Measurements from ENCODE around the gene WNT3. TPM values are rescaled to one million over a fixed set of nuclear protein-coding genes. Genes with fewer than 3 reads are reported as not detected.

WNT3 gene
- total RNA-seq, 2 experiments from 2014 or later = not detected

- DNase-seq (no peak), ATAC-seq (ENCODE audit: low read depth) (no peak)
- Mint-ChIP-seq H3K27ac (no peak overlapping the region), H3K4me3 (no peak overlapping the region), H3K36me3 (no peaks in the 10 kb centered on the region), H3K27me3 (peaks cover 35% of the 10 kb centered on the region), H3K9me3 (no peaks in the 10 kb centered on the region), H3K4me1 (peaks cover 5% of the 10 kb centered on the region)
- POLR2A ChIA-PET = no interaction called here
These were observed 13.3 kb upstream of the WNT3 start for GRCh38 chr17:46831573-46832330.

DNA sequence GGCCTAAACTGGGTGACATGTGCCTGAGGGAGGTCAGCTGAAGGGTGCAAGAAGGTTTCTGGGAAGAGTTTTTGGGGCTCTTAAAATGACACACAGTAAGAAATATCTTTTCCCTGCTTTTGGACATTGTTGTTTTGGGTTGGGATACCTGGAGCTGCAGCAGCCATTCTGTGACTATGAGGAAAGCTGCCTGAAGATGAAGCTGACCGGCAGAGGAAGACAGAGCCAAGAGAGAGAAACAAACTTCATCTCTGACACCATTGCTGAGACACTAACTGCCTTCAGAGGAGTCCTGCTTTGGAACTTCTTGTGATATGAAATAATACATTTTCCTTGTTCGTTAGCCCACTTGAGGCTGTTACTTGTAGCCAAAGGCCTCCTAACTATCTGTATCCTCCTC is 8.8 kb upstream of the WNT3 start:
- ATAC-seq (ENCODE audit: low read depth) (no peak), DNase-seq (no peak)
- Mint-ChIP-seq H3K27me3 (peaks cover 40% of the 10 kb centered on the region), H3K9me3 (no peaks in the 10 kb centered on the region), H3K4me1 (peaks cover under 1% of the 10 kb centered on the region), H3K36me3 (no peaks in the 10 kb centered on the region), H3K4me3 (no peak overlapping the region), H3K27ac (no peak overlapping the region)
- POLR2A ChIA-PET = no interaction called here

DNA sequence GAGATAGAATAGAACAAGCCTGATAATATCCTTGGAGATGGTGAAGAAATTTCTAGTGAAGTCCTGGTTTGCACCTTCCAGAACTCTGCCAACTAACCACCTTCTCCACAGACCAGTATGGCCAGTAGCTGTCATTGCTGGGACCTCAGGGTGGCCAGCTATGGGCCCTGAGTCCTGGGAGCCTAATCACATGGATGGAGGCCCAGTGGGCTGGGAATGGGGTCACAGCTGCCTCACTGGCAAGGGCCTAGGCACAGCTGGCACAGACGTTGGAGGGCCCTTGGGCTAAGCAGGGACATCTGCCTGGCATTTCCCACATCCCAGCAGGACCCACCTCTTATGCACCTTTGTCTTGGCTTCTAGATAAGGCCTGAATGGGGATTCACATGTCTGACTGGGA is 7.6 kb upstream of the WNT3 start:
- H3K4me3 Mint-ChIP-seq = no peak overlapping the region
- H3K27me3 Mint-ChIP-seq = peaks cover 50% of the 10 kb centered on the region
- H3K36me3 Mint-ChIP-seq = no peaks in the 10 kb centered on the region
- H3K9me3 Mint-ChIP-seq = no peaks in the 10 kb centered on the region
- H3K4me1 Mint-ChIP-seq = peaks cover 2% of the 10 kb centered on the region
- no peak for DNase-seq
- H3K27ac Mint-ChIP-seq = no peak overlapping the region
- POLR2A ChIA-PET = interaction anchor here (0.7 kb wide), 1 partner anchor 38 kb away, joined by 4 read pairs; no protein-coding TSS in a partner anchor
- ATAC-seq (ENCODE audit: low read depth) = no peak

DNA sequence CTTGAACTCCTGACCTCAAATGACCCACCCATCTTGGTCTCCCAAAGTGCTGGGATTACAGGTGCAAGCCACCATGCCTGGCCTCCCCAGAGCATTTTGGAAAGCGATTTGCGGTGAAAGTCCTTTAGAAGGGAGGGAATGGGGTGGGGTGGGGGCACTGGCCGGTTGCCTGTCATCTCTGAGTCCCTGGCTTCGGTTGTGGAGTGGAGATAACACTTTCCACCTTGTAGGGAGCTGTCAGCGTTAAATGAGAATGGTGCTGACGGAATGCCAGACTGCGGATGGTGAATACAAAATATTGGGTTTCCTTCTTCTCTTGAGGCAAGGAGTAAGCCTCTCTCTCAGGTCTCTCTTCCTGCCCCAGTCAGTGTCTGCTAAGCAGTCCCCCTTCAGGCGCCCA is 5.2 kb upstream of the WNT3 start:
- POLR2A ChIA-PET = no interaction called here
- Mint-ChIP-seq H3K4me3 (no peak overlapping the region), H3K9me3 (no peaks in the 10 kb centered on the region), H3K27me3 (peaks cover 60% of the 10 kb centered on the region), H3K4me1 (peaks cover 4% of the 10 kb centered on the region), H3K27ac (no peak overlapping the region), H3K36me3 (no peaks in the 10 kb centered on the region)
- no peak for DNase-seq
- no peak for ATAC-seq (ENCODE audit: low read depth)

GRCh38 chr17:46822388-46822921 is 4.0 kb upstream of the WNT3 start:
- peaks cover 63% of the 10 kb centered on the region for H3K27me3 Mint-ChIP-seq
- no peak overlapping the region for H3K4me3 Mint-ChIP-seq
- peaks cover 10% of the 10 kb centered on the region for H3K4me1 Mint-ChIP-seq
- POLR2A ChIA-PET = no interaction called here
- H3K36me3 Mint-ChIP-seq = no peaks in the 10 kb centered on the region
- no peaks in the 10 kb centered on the region for H3K9me3 Mint-ChIP-seq
- no peak overlapping the region for H3K27ac Mint-ChIP-seq
- ATAC-seq (ENCODE audit: low read depth) (no peak), DNase-seq (peak; percentile 74)

- peaks cover 13% of the 10 kb centered on the region for H3K4me1 Mint-ChIP-seq
- DNase-seq = no peak
- no peak overlapping the region for H3K27ac Mint-ChIP-seq
- POLR2A ChIA-PET = no interaction called here
- no peaks in the 10 kb centered on the region for H3K9me3 Mint-ChIP-seq
- peaks cover 69% of the 10 kb centered on the region for H3K27me3 Mint-ChIP-seq
- H3K36me3 Mint-ChIP-seq = no peaks in the 10 kb centered on the region
- no peak overlapping the region for H3K4me3 Mint-ChIP-seq
- ATAC-seq (ENCODE audit: low read depth) = no peak
These were observed 3.2 kb upstream of the WNT3 start for GRCh38 chr17:46821482-46822387.

- Mint-ChIP-seq H3K4me3 (no peak overlapping the region), H3K36me3 (no peaks in the 10 kb centered on the region), H3K27me3 (peaks cover 76% of the 10 kb centered on the region), H3K4me1 (peaks cover 13% of the 10 kb centered on the region), H3K9me3 (no peaks in the 10 kb centered on the region), H3K27ac (no peak overlapping the region)
- POLR2A ChIA-PET = no interaction called here
- ATAC-seq (ENCODE audit: low read depth) (no peak), DNase-seq (no peak)
These were observed 2.3 kb upstream of the WNT3 start for GRCh38 chr17:46820592-46821450.

GRCh38 chr17:46819906-46820351 is 1.4 kb upstream of the WNT3 start:
- DNase-seq (no peak), ATAC-seq (ENCODE audit: low read depth) (no peak)
- POLR2A ChIA-PET = no interaction called here
- H3K27me3 Mint-ChIP-seq = peaks cover 72% of the 10 kb centered on the region
- no peaks in the 10 kb centered on the region for H3K9me3 Mint-ChIP-seq
- no peaks in the 10 kb centered on the region for H3K36me3 Mint-ChIP-seq
- peak overlapping the region; percentile 52 for H3K4me3 Mint-ChIP-seq
- no peak overlapping the region for H3K27ac Mint-ChIP-seq
- peaks cover 13% of the 10 kb centered on the region for H3K4me1 Mint-ChIP-seq

GRCh38 chr17:46818929-46819859 is 702 bp upstream of the WNT3 start:
- H3K9me3 Mint-ChIP-seq = no peaks in the 10 kb centered on the region
- no peaks in the 10 kb centered on the region for H3K36me3 Mint-ChIP-seq
- no peak overlapping the region for H3K27ac Mint-ChIP-seq
- peaks cover 13% of the 10 kb centered on the region for H3K4me1 Mint-ChIP-seq
- ATAC-seq (ENCODE audit: low read depth) = no peak
- peak overlapping the region; percentile 52 for H3K4me3 Mint-ChIP-seq
- POLR2A ChIA-PET = no interaction called here
- peaks cover 67% of the 10 kb centered on the region for H3K27me3 Mint-ChIP-seq
- peak; percentile 50 for DNase-seq

DNA sequence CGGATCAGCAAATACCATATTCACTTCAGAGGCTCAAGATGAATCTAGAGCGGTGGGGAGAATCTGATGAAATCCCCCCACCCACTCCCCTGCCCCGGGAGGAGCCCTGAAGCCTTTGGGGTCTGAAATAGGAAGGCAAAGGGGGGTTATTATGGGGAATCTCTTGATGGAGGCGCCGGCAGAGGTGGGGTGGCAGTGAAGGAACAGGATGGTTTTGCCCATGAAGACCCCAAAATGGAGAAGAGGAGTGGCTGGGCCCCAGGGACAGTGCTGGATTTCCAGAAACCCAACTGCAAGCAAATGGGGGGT is 637 bp downstream of the WNT3 start:
- H3K27ac Mint-ChIP-seq = no peak overlapping the region
- POLR2A ChIA-PET = no interaction called here
- H3K4me3 Mint-ChIP-seq = peak overlapping the region; percentile 50
- H3K4me1 Mint-ChIP-seq = peaks cover 13% of the 10 kb centered on the region
- peaks cover 72% of the 10 kb centered on the region for H3K27me3 Mint-ChIP-seq
- no peak for ATAC-seq (ENCODE audit: low read depth)
- no peak for DNase-seq
- H3K9me3 Mint-ChIP-seq = no peaks in the 10 kb centered on the region
- H3K36me3 Mint-ChIP-seq = no peaks in the 10 kb centered on the region

GRCh38 chr17:46817151-46817900 is 1.2 kb downstream of the WNT3 start:
- peaks cover 78% of the 10 kb centered on the region for H3K27me3 Mint-ChIP-seq
- H3K4me1 Mint-ChIP-seq = peaks cover 13% of the 10 kb centered on the region
- no peak for DNase-seq
- no peaks in the 10 kb centered on the region for H3K36me3 Mint-ChIP-seq
- H3K27ac Mint-ChIP-seq = no peak overlapping the region
- POLR2A ChIA-PET = no interaction called here
- no peaks in the 10 kb centered on the region for H3K9me3 Mint-ChIP-seq
- no peak for ATAC-seq (ENCODE audit: low read depth)
- peak overlapping the region; percentile 50 for H3K4me3 Mint-ChIP-seq

Data from activated naive CD8-positive, alpha-beta T cell treated with anti-CD3 and anti-CD28 coated beads, Interleukin-2, amount 10 ng/mL, durations not matched to agents 7 days and 5 days (primary cell).